OCI-LY7 (cell line): ENCODE data around the gene ATP8B2. TPM values are rescaled to one million over a fixed set of nuclear protein-coding genes. Genes with fewer than 3 reads are reported as not detected.
"Not testable (repeated sequence)": the region's sequence is repeated elsewhere in the genome, so short reads cannot be mapped to it uniquely, and the experiment has no call there.

ENCODE experiments used
- BruUV-seq: library from RNA; stranded (reverse); fragments of 400-500 nt; replicated peaks from 2 replicates; lab custom pipeline; 2021; lab: Mats Ljungman, UMichigan
- CTCF ChIA-PET: fragments of 300-600 bp; sonication (Branson Sonifier 250); formaldehyde crosslinking; loops from one replicate; lab custom pipeline; 2022; ENCODE audit warnings: antibody characterized with exemption; ENCODE audit not compliant: unreplicated experiment; lab: Charles Lee
- POLR2A ChIA-PET: fragments of 300-600 bp; sonication (Branson Sonifier 250); formaldehyde crosslinking; loops from one replicate; lab custom pipeline; 2022; ENCODE audit warnings: antibody characterized with exemption; lab: Charles Lee
- DNase-seq: peaks from one replicate; pipeline ENCODE4 v3.0.0-alpha.2; 2015; ENCODE audit warnings: low spot score
- H2AFZ ChIP-seq: fragments of 200-600 bp; sonication (generic), shearing (Covaris generic); 2 replicates; pipeline ENCODE4 v1.6.1; 2014; ENCODE audit warnings: mild to moderate bottlenecking, antibody characterized with exemption, low read length, moderate library complexity
- H3K27ac ChIP-seq: fragments of 200-600 bp; sonication (generic); 2 replicates; pipeline ENCODE4 v1.5.1; 2014; ENCODE audit warnings: mixed run types, low read depth, mild to moderate bottlenecking, moderate library complexity, low read length, inconsistent platforms; ENCODE audit not compliant: poor library complexity, severe bottlenecking
- H3K36me3 ChIP-seq: fragments of 200-600 bp; sonication (generic); 2 replicates; pipeline ENCODE4 v1.6.1; 2014; ENCODE audit warnings: mild to moderate bottlenecking, antibody characterized with exemption, low read length, moderate library complexity, mixed read lengths; ENCODE audit not compliant: insufficient read depth
- H3K4me1 ChIP-seq: fragments of 200-600 bp; sonication (generic); 2 replicates; pipeline ENCODE4 v1.5.1; 2014; ENCODE audit warnings: mild to moderate bottlenecking, low read length; ENCODE audit not compliant: insufficient read depth, poor library complexity, severe bottlenecking
- H3K4me2 ChIP-seq: fragments of 200-600 bp; sonication (generic); 2 replicates; pipeline ENCODE4 v1.6.1; 2014; ENCODE audit warnings: mild to moderate bottlenecking, low read length
- H3K4me3 ChIP-seq: fragments of 200-600 bp; sonication (generic); 2 replicates; pipeline ENCODE4 v1.5.1; 2014; ENCODE audit warnings: mild to moderate bottlenecking, low read depth, low read length; ENCODE audit not compliant: poor library complexity, severe bottlenecking
- H3K79me2 ChIP-seq: fragments of 200-600 bp; sonication (generic); 2 replicates; pipeline ENCODE4 v1.6.1; 2016; ENCODE audit warnings: low read depth, mild to moderate bottlenecking, low read length, moderate library complexity, mixed read lengths; ENCODE audit not compliant: insufficient read depth
- H3K9me2 ChIP-seq: fragments of 200-600 bp; sonication (generic); 2 replicates; pipeline ENCODE4 v1.6.1; 2016; ENCODE audit warnings: mild to moderate bottlenecking, low read length, mixed read lengths; ENCODE audit not compliant: insufficient read depth
- H3K9me3 ChIP-seq: fragments of 200-600 bp; sonication (generic); 2 replicates; pipeline ENCODE4 v1.6.1; 2014; ENCODE audit warnings: mild to moderate bottlenecking, mixed run types, low read length, mixed read lengths
- H4K20me1 ChIP-seq: fragments of 200-600 bp; sonication (generic); 2 replicates; pipeline ENCODE4 v1.6.1; 2014; ENCODE audit warnings: mild to moderate bottlenecking, antibody characterized with exemption, low read length, moderate library complexity, mixed read lengths; ENCODE audit not compliant: insufficient read depth
- CTCF ChIP-seq: fragments of 200-600 bp; sonication (generic); conservative IDR thresholded peaks from 2 replicates; pipeline ENCODE4 v1.5.1; 2014; ENCODE audit warnings: mild to moderate bottlenecking, antibody characterized with exemption, low read length, moderate library complexity, mixed read lengths
- EZH2phosphoT487 ChIP-seq: fragments of 200-600 bp; sonication (generic); IDR thresholded peaks from 2 replicates; pipeline ENCODE4 v1.6.1; 2018; ENCODE audit warnings: low read depth, borderline replicate concordance, mild to moderate bottlenecking, mixed run types, antibody characterized with exemption, low read length, moderate library complexity, mixed read lengths
- intact Hi-C: fragments of 100-400 bp; cut with micrococcal nuclease; formaldehyde crosslinking; loops from one replicate; pipeline ENCODE4 v1.10.0; 2022; ENCODE audit not compliant: unreplicated experiment
- total RNA-seq, 2 experiments: library from RNA; depleted of rRNA in 1 of 2; stranded (reverse); fragments of >200 nt in 1 of 2; shearing (Covaris generic) in 1 of 2; gene quantifications; 2 replicates each; pipeline ENCODE4 v1.2.3, GENCODE V29; 2014 to 2022

The ATP8B2 gene
- total RNA-seq, 2 experiments from 2014 or later = 11.5 to 28.8 TPM

GRCh38 chr1:154361357-154361756 lies 36.0 kb downstream of the ATP8B2 start:
- ChIA-PET CTCF (no interaction called here), POLR2A (interaction anchor here (0.6 kb wide), 1 partner anchor 25 kb away, joined by 3 read pairs; no protein-coding TSS in a partner anchor)
- Histone ChIP-seq H3K27ac (no peak overlapping the region), H3K9me2 (no peaks in the 10 kb centered on the region), H4K20me1 (no peaks in the 10 kb centered on the region), H3K4me3 (no peak overlapping the region), H3K79me2 (no peaks in the 10 kb centered on the region), H2AFZ (no peak overlapping the region), H3K4me1 (no peaks in the 10 kb centered on the region), H3K4me2 (no peak overlapping the region), H3K36me3 (no peaks in the 10 kb centered on the region), H3K9me3 (no peaks in the 10 kb centered on the region)
- DNase-seq = no peak
- no TSS peak for BruUV-seq
- no peak for TF ChIP-seq EZH2phosphoT487
- intact Hi-C loops = no loop called here

- Histone ChIP-seq H3K9me2 (no peaks in the 10 kb centered on the region), H3K27ac (no peak overlapping the region), H4K20me1 (no peaks in the 10 kb centered on the region), H3K4me1 (no peaks in the 10 kb centered on the region), H3K79me2 (no peaks in the 10 kb centered on the region), H3K9me3 (no peaks in the 10 kb centered on the region), H3K4me2 (no peak overlapping the region), H3K36me3 (no peaks in the 10 kb centered on the region), H2AFZ (no peak overlapping the region), H3K4me3 (no peak overlapping the region)
- no peak for DNase-seq
- CTCF ChIA-PET = no interaction called here
- intact Hi-C loops = no loop called here
- TF ChIP-seq EZH2phosphoT487 (no peak), CTCF (no peak)
- BruUV-seq = no TSS peak
- POLR2A ChIA-PET = interaction anchor here (0.6 to 0.7 kb wide), 2 partner anchors 18 to 43 kb away, joined by 3 to 5 read pairs; no protein-coding TSS in a partner anchor
Observed at GRCh38 chr1:154371436-154371835, 46.1 kb downstream of the ATP8B2 start.

GRCh38 chr1:154373777-154374357 lies 48.5 kb downstream of the ATP8B2 start:
- H3K27ac ChIP-seq, BruUV-seq, H3K4me3 ChIP-seq, DNase-seq, CTCF ChIA-PET, H3K79me2 ChIP-seq, H3K4me1 ChIP-seq, H3K36me3 ChIP-seq, H4K20me1 ChIP-seq, POLR2A ChIA-PET, intact Hi-C loops, H3K9me2 ChIP-seq, H3K9me3 ChIP-seq, H3K4me2 ChIP-seq, H2AFZ ChIP-seq: not testable (repeated sequence)
